Calu3 (cell line): ENCODE results near the gene CXXC5. TPM values are rescaled to one million over a fixed set of nuclear protein-coding genes. Genes with fewer than 3 reads are reported as not detected.
A peak's percentile ranks its signal among the peaks of the same experiment; 100 is the strongest.

Experiments used
- BruUV-seq: library from RNA; stranded (reverse); fragments of 400-500 nt; replicated peaks from 2 replicates; lab custom pipeline; 2021; lab: Mats Ljungman, UMichigan
- CTCF ChIA-PET: fragments of 300-600 bp; sonication (Branson Sonifier 250); formaldehyde crosslinking; loops from one replicate; lab custom pipeline; 2022; ENCODE audit warnings: antibody characterized with exemption; lab: Charles Lee
- DNase-seq: peaks from one replicate; pipeline ENCODE4 v3.0.0; 2022
- H3K27ac Mint-ChIP-seq: one replicate; pipeline ENCODE4 v1.8.0; 2022; ENCODE audit warnings: mixed read lengths; ENCODE audit not compliant: unreplicated experiment
- H3K27me3 Mint-ChIP-seq: one replicate; pipeline ENCODE4 v1.8.0; 2022; ENCODE audit warnings: mixed read lengths; ENCODE audit not compliant: unreplicated experiment
- H3K36me3 Mint-ChIP-seq: one replicate; pipeline ENCODE4 v1.8.0; 2022; ENCODE audit warnings: mild to moderate bottlenecking, moderate library complexity, mixed read lengths; ENCODE audit not compliant: insufficient read depth, unreplicated experiment
- H3K4me1 Mint-ChIP-seq: one replicate; pipeline ENCODE4 v1.8.0; 2022; ENCODE audit warnings: mild to moderate bottlenecking, low read depth, mixed read lengths; ENCODE audit not compliant: unreplicated experiment
- H3K4me3 Mint-ChIP-seq: one replicate; pipeline ENCODE4 v1.8.0; 2022; ENCODE audit warnings: mild to moderate bottlenecking, low read depth, moderate library complexity, mixed read lengths; ENCODE audit not compliant: unreplicated experiment
- H3K9me3 Mint-ChIP-seq: one replicate; pipeline ENCODE4 v1.8.0; 2022; ENCODE audit warnings: low read depth, mixed read lengths; ENCODE audit not compliant: unreplicated experiment
- intact Hi-C: fragments of 100-400 bp; cut with micrococcal nuclease; formaldehyde crosslinking; loops from one replicate; pipeline ENCODE4 v1.10.0; 2022; ENCODE audit not compliant: unreplicated experiment
- total RNA-seq: library from RNA; stranded (reverse); gene quantifications from 2 replicates; pipeline ENCODE4 v1.2.3, GENCODE V29; 2022
- TF ChIP-seq, protein P1 (sequence below): fragments of 200-600 bp; IDR thresholded peaks from one replicate; pipeline ENCODE4 v1.8.0; 2022; ENCODE audit warnings: antibody characterized with exemption; ENCODE audit not compliant: unreplicated experiment

The CXXC5 gene
- total RNA-seq, 1 experiment from 2014 or later, result 69.1 TPM

DNA sequence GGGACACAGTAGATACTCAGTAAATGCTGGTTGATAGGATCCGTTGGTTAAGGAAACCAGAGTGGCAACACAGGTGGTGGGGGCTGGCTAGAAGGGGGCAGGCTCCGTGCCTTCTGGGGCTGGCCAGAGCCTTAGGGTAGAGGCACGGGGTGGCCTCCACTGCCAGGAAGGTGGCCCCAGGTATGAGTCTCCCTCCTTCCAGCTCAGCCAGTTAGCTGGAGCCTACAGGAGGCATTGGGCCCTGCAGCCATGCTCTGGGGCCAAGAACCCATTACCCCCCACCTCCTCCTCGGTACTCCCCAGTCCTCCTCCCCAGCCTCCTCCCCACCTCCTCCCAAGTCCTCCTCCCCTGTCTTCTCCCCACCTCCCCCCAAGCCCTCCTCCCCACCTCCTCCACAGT lies 27.7 kb downstream of the CXXC5 start:
- CTCF ChIA-PET, result interaction anchor here (0.8 to 1.0 kb wide), 2 partner anchors 12 to 38 kb away, joined by 3 to 6 read pairs; no protein-coding TSS in a partner anchor
- H3K4me1 Mint-ChIP-seq, result peaks cover 32% of the 10 kb centered on the region
- H3K27ac Mint-ChIP-seq, result no peak overlapping the region
- no peak for DNase-seq
- H3K27me3 Mint-ChIP-seq, result no peaks in the 10 kb centered on the region
- BruUV-seq, result no TSS peak
- H3K4me3 Mint-ChIP-seq, result no peak overlapping the region
- peaks cover 18% of the 10 kb centered on the region for H3K36me3 Mint-ChIP-seq
- no peaks in the 10 kb centered on the region for H3K9me3 Mint-ChIP-seq
- intact Hi-C loops, result no loop called here
- TF ChIP-seq, protein P1, sequence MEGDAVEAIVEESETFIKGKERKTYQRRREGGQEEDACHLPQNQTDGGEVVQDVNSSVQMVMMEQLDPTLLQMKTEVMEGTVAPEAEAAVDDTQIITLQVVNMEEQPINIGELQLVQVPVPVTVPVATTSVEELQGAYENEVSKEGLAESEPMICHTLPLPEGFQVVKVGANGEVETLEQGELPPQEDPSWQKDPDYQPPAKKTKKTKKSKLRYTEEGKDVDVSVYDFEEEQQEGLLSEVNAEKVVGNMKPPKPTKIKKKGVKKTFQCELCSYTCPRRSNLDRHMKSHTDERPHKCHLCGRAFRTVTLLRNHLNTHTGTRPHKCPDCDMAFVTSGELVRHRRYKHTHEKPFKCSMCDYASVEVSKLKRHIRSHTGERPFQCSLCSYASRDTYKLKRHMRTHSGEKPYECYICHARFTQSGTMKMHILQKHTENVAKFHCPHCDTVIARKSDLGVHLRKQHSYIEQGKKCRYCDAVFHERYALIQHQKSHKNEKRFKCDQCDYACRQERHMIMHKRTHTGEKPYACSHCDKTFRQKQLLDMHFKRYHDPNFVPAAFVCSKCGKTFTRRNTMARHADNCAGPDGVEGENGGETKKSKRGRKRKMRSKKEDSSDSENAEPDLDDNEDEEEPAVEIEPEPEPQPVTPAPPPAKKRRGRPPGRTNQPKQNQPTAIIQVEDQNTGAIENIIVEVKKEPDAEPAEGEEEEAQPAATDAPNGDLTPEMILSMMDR, result no peak

DNA sequence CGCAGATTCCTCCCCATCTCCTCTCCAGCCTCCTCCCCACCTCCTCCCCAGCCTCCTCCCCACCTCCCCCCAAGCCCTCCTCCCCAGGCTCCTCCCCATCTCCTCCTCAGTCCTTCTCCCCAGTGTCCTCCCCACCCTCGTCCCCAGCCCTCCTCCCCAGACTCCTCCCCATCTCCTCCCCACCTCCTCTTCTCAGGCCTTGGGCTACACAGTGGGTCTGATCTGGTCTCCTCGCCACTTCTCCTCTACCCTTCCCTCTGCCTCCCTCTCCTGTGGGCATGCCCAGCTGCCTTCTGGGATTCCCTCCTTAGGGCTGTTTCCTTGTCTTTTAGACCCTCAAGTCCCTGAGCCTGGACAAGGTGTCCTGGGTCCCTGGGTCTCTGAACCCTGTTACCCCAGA lies 28.3 kb downstream of the CXXC5 start:
- H3K4me1 Mint-ChIP-seq, result peaks cover 29% of the 10 kb centered on the region
- no peak for DNase-seq
- H3K36me3 Mint-ChIP-seq, result peaks cover 23% of the 10 kb centered on the region
- TF ChIP-seq, protein P1, result no peak
- H3K9me3 Mint-ChIP-seq, result no peaks in the 10 kb centered on the region
- no TSS peak for BruUV-seq
- H3K4me3 Mint-ChIP-seq, result no peak overlapping the region
- intact Hi-C loops, result no loop called here
- peak overlapping the region; percentile 10 for H3K27ac Mint-ChIP-seq
- CTCF ChIA-PET, result no interaction called here
- H3K27me3 Mint-ChIP-seq, result no peaks in the 10 kb centered on the region

DNA sequence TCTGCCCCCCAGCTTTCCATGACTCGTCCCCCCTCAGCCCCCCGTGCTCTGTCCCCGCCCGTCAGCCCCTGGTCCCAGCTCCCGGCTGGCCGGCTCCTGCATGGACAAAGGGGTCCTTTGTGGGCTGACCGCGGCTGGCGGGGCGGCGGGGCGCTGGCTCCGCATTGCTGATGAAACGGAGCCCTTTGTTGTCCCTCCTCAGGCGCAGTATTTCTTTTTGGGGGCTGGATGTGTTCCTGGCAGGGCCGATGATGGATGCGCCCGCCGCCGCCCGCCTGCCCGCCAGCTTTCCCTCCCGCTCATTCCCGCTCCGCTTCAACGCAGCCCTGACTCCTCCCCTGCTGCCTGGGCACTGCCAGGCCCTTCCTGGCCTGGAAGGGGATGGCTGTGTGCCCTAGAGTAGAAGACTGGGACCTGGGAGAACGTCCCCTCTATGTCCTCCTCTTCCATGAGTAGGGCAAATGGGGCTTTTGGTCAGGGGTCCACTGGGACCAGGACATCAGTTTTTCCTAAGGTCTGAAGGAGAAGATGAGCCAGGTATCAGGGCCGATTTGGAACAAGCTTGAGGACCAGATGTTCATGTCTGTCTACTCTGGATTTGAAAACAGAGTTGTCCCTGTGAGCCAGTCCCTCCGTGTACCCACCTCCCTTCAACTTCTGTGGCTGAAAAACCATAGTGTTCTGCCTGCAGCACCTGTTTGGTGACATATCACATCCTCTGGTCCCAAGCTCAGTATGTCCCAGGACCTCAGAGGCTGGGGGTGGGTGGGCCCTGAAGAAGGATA lies 29.0 kb downstream of the CXXC5 start:
- peaks cover 31% of the 10 kb centered on the region for H3K36me3 Mint-ChIP-seq
- H3K4me3 Mint-ChIP-seq, result no peak overlapping the region

DNA sequence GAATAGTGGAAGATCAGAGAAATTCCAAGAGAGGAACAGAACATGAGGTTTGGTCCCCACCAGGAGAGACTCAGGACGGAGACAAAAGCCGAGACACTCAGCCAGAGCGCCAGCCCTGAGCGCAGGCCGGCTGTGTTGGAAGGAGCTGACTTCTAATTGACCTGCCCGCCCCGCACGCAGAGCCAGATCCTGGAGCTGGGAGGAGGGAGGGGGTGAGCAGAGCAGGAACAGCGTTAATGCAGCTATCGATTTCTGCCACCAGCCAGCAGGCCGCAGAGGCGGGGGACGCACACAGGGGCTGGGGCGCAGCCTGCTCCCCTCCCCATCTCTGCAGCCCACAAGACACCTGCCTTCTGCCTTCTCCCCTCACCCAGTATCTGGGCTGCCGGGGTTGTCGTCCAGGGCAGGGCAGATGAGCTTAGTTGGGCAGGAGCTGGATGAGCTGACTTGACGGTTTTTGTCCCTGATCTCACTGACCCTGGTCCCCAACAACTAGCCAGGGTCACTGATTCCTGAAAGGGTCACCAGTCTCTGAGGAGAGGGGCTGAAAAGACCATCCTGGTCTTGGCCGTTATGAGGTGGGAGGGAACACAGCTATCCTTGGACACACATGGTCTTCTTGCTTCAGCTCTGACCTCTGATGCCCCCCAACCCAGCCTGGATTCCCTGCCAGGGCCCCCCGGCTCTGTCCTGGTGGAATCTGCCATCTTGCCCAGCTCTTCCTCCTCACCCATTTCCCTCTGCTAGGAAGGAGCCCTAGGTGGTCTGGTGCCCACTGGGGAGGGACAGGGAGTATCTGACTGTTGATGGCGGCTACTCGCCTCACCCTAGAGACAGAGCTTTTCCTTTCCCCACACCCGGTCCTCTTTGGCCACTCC lies 29.8 kb downstream of the CXXC5 start:
- Mint-ChIP-seq H3K27ac (peak overlapping the region; percentile 10), H3K4me3 (no peak overlapping the region), H3K9me3 (no peaks in the 10 kb centered on the region), H3K4me1 (peaks cover 22% of the 10 kb centered on the region), H3K27me3 (no peaks in the 10 kb centered on the region), H3K36me3 (peaks cover 34% of the 10 kb centered on the region)
- intact Hi-C loops, result no loop called here
- no TSS peak for BruUV-seq
- CTCF ChIA-PET, result interaction anchor here (0.6 to 1.6 kb wide), 9 partner anchors 12 to 180 kb away, joined by 3 to 9 read pairs (median 6); partner anchors contain the start of gene CXXC5
- TF ChIP-seq, protein P1, result no peak
- peak; percentile 69 for DNase-seq

More for the DNA sequence above, 29.0 kb downstream of the CXXC5 start:
- intact Hi-C loops, result no loop called here
- Mint-ChIP-seq H3K27ac (peak overlapping the region; percentile 10), H3K4me1 (peaks cover 22% of the 10 kb centered on the region), H3K9me3 (no peaks in the 10 kb centered on the region), H3K27me3 (no peaks in the 10 kb centered on the region)
- TF ChIP-seq, protein P1, result no peak
- no TSS peak for BruUV-seq
- no peak for DNase-seq
- CTCF ChIA-PET, result interaction anchor here (0.6 to 1.6 kb wide), 7 partner anchors 13 to 179 kb away, joined by 4 to 9 read pairs (median 6); partner anchors contain the start of gene CXXC5
